ENCODE data around the gene OR7C1.

DNA sequence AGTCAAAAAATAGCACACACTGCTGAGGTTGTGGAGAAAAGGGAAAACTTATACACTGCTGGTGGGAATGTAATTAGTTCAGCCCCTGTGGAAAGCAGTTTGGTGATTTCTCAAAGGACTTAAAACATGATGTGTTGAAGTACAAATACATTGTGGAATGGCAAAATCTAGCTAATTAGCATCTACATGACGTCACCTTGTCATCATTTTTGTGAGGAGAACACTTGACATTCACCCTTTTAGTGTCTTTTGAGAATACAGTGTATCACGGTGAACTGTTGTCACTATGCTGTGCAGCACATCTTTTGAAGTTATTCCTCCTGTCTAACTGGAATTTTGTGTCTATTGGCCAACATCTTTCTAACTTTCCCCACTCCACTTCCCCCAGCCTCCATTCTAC, 8.2 kb upstream of the OR7C1 start:
- TF ChIP-seq SIN3A (IDR thresholded peaks at IDR 0.05; ENCODE audit: low read depth, low read length) (no peak), TBL1XR1 (IDR thresholded peaks at IDR 0.05; ENCODE audit: low read depth, low read length) (no peak), POLR2A (IDR thresholded peaks at IDR 0.05; ENCODE audit: low read depth, low read length) (no peak), ATF7 (IDR thresholded peaks at IDR 0.05; ENCODE audit: low read depth) (no peak)

Data from GM12878 (cell line).